ENCODE measurements around the gene SERPINA5. TPM values are rescaled to one million over a fixed set of nuclear protein-coding genes. Genes with fewer than 3 reads are reported as not detected.

Gene SERPINA5
- total and polyA plus RNA-seq, 2 of the 8 experiments (the other 6 are each of a cell fraction or from before 2014, with no cell fraction given), result 1.8 to 1.9 TPM

DNA sequence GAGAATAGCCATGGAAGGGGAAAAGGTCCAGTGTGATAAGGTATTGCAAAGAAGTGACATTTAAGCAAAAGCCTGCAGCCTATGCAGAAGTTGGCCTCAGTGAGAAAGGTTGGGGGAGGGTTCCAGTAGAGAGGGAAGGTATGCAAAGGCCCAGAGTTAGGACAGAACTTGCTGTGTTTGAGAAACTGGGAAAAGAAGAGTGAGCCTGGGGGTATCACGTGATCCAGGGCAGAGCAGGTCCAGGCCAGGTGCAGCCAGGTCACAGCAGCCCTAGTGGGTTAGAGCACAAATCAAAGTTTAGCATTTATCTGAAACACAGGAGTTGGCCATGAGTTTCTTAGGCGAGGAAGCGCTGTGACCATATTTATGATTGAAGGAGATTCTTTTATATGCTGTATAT is 1.6 kb downstream of the SERPINA5 start (continued):
- TF ChIP-seq RNF2 (IDR thresholded peaks at IDR 0.05; ENCODE audit: borderline replicate concordance, low read depth, low read length, missing control alignments, poor library complexity, severe bottlenecking), result no peak
- TF ChIP-seq SP2 (IDR thresholded peaks at IDR 0.05; ENCODE audit: low read length), result no peak
- no peak for TF ChIP-seq CREB1 (IDR thresholded peaks at IDR 0.05)
- TF ChIP-seq TAF7 (optimal IDR thresholded peaks at IDR 0.05; ENCODE audit: borderline replicate concordance, low read depth, low read length), result no peak
- TF ChIP-seq BACH1 (IDR thresholded peaks at IDR 0.05; ENCODE audit: low read length), result no peak
- no peak for TF ChIP-seq ZNF274 (IDR thresholded peaks at IDR 0.05; ENCODE audit: borderline replicate concordance, extremely low read depth, low read length)
- no peak for TF ChIP-seq RFX5 (IDR thresholded peaks at IDR 0.05; ENCODE audit: borderline replicate concordance, low read depth, low read length)

All from H1 (cell line).